CD4-positive, alpha-beta T cell (primary cell): ENCODE data around the gene BRINP3. TPM values are rescaled to one million over a fixed set of nuclear protein-coding genes. Genes with fewer than 3 reads are reported as not detected.

ENCODE experiments used
- ATAC-seq: fragments of 200-7000 bp; cut with Tn5 transposase; one replicate; pipeline ENCODE4 v1.10.0; 2022; ENCODE audit warnings: mild to moderate bottlenecking; ENCODE audit not compliant: poor library complexity
- CTCF ChIA-PET: fragments of 350-600 bp; sonication (Branson Sonifier 250); formaldehyde crosslinking; loops from one replicate; lab custom pipeline; 2021; ENCODE audit warnings: antibody characterized with exemption, inconsistent platforms; lab: Charles Lee
- POLR2A ChIA-PET: fragments of 350-600 bp; sonication (Branson Sonifier 250); formaldehyde crosslinking; loops from one replicate; lab custom pipeline; 2021; ENCODE audit warnings: antibody characterized with exemption, inconsistent platforms; lab: Charles Lee
- DNase-seq, 14 experiments: peaks; one replicate each; pipeline ENCODE4 v3.0.0-alpha.2; 2013 to 2020; ENCODE audit warnings: mixed read lengths in 2 of 14
- H3K27ac ChIP-seq, 2 donors: one replicate each; pipeline versions ENCODE4 v1.5.1 to v1.7.0; 2013; ENCODE audit warnings: low read length in 2 of 2, low read depth in 1 of 2, mild to moderate bottlenecking in 1 of 2
- H3K27me3 ChIP-seq, 2 experiments: 1 replicate in 1 of 2; 2 replicates in 1 of 2; pipeline versions ENCODE4 v1.6.1 to v1.7.0; 2013; ENCODE audit warnings: low read length in 2 of 2, control low read depth in 1 of 2, mild to moderate bottlenecking in 1 of 2, moderate library complexity in 1 of 2; ENCODE audit not compliant: insufficient read depth in 2 of 2, control insufficient read depth in 1 of 2
- H3K36me3 ChIP-seq: one replicate; pipeline ENCODE4 v1.6.1; 2013; ENCODE audit warnings: low read length, control low read depth; ENCODE audit not compliant: insufficient read depth
- H3K4me1 ChIP-seq: one replicate; pipeline ENCODE4 v1.6.1; 2013; ENCODE audit warnings: low read length, control low read depth; ENCODE audit not compliant: insufficient read depth
- H3K4me3 ChIP-seq: one replicate; pipeline ENCODE4 v1.5.1; 2013; ENCODE audit warnings: mild to moderate bottlenecking, low read length, moderate library complexity
- H3K9me3 ChIP-seq, 2 experiments: 1 replicate in 1 of 2; 2 replicates in 1 of 2; pipeline versions ENCODE4 v1.6.1 to v1.7.0; 2013; ENCODE audit warnings: low read length in 2 of 2, mild to moderate bottlenecking in 2 of 2, control low read depth in 1 of 2, moderate library complexity in 1 of 2; ENCODE audit not compliant: control insufficient read depth in 1 of 2, insufficient read depth in 1 of 2
- H3K27ac Mint-ChIP-seq: one replicate; pipeline ENCODE4 v1.8.0; 2020; ENCODE audit warnings: mixed read lengths
- H3K27me3 Mint-ChIP-seq: one replicate; pipeline ENCODE4 v1.8.0; 2021; ENCODE audit warnings: mixed read lengths
- H3K36me3 Mint-ChIP-seq: one replicate; pipeline ENCODE4 v1.8.0; 2021; ENCODE audit warnings: low read depth, mixed read lengths
- H3K4me1 Mint-ChIP-seq: one replicate; pipeline ENCODE4 v1.8.0; 2021; ENCODE audit warnings: low read depth, mixed read lengths
- H3K4me3 Mint-ChIP-seq: one replicate; pipeline ENCODE4 v1.8.0; 2020; ENCODE audit warnings: mild to moderate bottlenecking, mixed read lengths
- H3K9me3 Mint-ChIP-seq: one replicate; pipeline ENCODE4 v1.8.0; 2020; ENCODE audit warnings: mixed read lengths
- intact Hi-C, 2 experiments: fragments of 100-400 bp; cut with DNase I in 1 of 2; cut with micrococcal nuclease in 1 of 2; formaldehyde crosslinking; loops; one replicate each; pipeline versions ENCODE4 v1.15.1 to v1.9.0; 2023 to 2025; cut with DNase I, micrococcal nuclease
- total RNA-seq, 174 experiments: library from RNA in 2 of 174; stranded (reverse) in 2 of 174; gene quantifications; one replicate each; pipeline ENCODE4 v1.2.3 and lab custom pipeline; 2021 to 2026
- TF ChIP-seq, protein P1 (sequence below): fragments of 200-600 bp; IDR thresholded peaks from one replicate; pipeline ENCODE4 v1.8.0; 2022; ENCODE audit warnings: antibody characterized with exemption, mild to moderate bottlenecking

BRINP3 gene
- total RNA-seq, 2 experiments from 2014 or later, result not detected

DNA sequence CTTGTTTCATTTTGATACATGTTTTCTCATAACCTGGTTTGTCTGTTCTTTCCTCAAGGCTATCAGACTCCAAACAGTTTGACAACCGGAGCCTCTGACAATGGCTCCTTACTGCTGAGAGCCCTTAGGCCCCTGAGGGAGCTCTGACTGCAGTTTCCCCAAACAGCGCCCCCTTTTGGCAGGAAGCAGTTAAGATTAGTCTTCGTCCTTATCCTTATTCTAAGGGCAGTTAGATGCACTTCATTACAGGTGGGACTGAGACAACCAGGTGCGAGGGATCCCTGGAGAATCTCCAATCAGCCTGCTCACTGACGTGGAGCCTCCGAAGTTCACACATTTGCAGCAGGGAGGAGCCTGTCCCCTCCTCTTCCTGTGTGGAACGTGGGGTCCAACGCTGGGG, 393.1 kb downstream of the BRINP3 start:
- TF ChIP-seq, protein P1, sequence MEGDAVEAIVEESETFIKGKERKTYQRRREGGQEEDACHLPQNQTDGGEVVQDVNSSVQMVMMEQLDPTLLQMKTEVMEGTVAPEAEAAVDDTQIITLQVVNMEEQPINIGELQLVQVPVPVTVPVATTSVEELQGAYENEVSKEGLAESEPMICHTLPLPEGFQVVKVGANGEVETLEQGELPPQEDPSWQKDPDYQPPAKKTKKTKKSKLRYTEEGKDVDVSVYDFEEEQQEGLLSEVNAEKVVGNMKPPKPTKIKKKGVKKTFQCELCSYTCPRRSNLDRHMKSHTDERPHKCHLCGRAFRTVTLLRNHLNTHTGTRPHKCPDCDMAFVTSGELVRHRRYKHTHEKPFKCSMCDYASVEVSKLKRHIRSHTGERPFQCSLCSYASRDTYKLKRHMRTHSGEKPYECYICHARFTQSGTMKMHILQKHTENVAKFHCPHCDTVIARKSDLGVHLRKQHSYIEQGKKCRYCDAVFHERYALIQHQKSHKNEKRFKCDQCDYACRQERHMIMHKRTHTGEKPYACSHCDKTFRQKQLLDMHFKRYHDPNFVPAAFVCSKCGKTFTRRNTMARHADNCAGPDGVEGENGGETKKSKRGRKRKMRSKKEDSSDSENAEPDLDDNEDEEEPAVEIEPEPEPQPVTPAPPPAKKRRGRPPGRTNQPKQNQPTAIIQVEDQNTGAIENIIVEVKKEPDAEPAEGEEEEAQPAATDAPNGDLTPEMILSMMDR, result no peak
- CTCF ChIA-PET, result interaction anchor here (0.5 kb wide), 1 partner anchor 546 kb away, joined by 3 read pairs; no protein-coding TSS in a partner anchor
- intact Hi-C loops, result no loop called here
- ATAC-seq (no peak), DNase-seq (no peak)
- Mint-ChIP-seq H3K4me1 (no peaks in the 10 kb centered on the region), H3K27ac (no peak overlapping the region), H3K36me3 (no peaks in the 10 kb centered on the region), H3K27me3 (no peaks in the 10 kb centered on the region), H3K4me3 (no peak overlapping the region), H3K9me3 (no peaks in the 10 kb centered on the region)
- Histone ChIP-seq H3K36me3 (no peaks in the 10 kb centered on the region), H3K4me3 (no peak overlapping the region), H3K9me3 (peaks cover 4 to 5% of the 10 kb centered on the region in 2 experiments), H3K4me1 (no peaks in the 10 kb centered on the region), H3K27me3 (no peaks in the 10 kb centered on the region), H3K27ac (no peak overlapping the region)
- POLR2A ChIA-PET, result no interaction called here

DNA sequence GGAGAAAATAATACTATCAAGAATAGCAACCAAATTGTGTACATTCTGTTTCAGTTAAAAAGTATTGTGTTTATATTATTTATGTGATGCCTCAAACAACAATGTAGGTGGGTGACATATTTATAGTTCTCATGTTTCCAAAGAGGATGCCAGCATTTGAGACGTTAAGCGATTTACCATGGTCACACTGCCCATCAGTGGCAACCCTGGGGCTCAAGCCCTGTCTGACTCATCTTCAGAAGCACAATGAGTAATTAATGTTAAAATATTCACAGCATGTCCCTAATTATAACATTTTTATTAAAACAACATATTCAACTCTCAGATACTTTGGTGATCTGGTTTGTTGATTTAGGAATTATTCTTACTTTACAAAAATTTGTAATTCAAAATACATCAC, 409.4 kb downstream of the BRINP3 start:
- Histone ChIP-seq H3K36me3 (no peaks in the 10 kb centered on the region), H3K4me3 (no peak overlapping the region), H3K4me1 (no peaks in the 10 kb centered on the region), H3K27me3 (no peaks in the 10 kb centered on the region), H3K27ac (no peak overlapping the region), H3K9me3 (peaks cover 5% of the 10 kb centered on the region in 2 experiments)
- H3K27me3 Mint-ChIP-seq, result no peaks in the 10 kb centered on the region
- ChIA-PET CTCF (no interaction called here), POLR2A (no interaction called here)
- peaks cover 9% of the 10 kb centered on the region for H3K9me3 Mint-ChIP-seq
- no peak overlapping the region for H3K4me3 Mint-ChIP-seq
- H3K27ac Mint-ChIP-seq, result no peak overlapping the region
- H3K36me3 Mint-ChIP-seq, result no peaks in the 10 kb centered on the region
- ATAC-seq (no peak), DNase-seq (no peak)
- H3K4me1 Mint-ChIP-seq, result no peaks in the 10 kb centered on the region
- intact Hi-C loops, result no loop called here
- TF ChIP-seq, protein P1, result no peak

DNA sequence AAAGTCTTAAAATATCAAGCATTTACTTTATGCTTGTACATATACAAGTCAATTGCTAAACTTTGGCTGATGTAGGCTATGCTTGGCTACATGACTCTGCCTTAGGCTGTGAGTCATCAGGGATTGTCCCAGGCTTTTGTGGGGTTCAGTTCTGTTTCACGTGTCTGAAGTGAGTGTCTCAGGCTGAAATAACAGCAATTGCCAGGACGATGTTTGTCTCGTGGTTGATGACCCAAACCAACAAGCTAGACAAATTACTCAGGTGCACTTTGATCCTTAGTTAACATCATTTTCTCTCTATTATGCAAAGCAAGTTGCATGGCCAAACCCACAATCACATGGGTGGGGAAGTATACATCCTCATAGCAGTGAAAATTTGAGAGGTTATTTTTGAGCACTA, 410.1 kb downstream of the BRINP3 start:
- CTCF ChIA-PET, result no interaction called here

More for the DNA sequence above, 410.1 kb downstream of the BRINP3 start:
- Mint-ChIP-seq H3K4me3 (no peak overlapping the region), H3K27ac (no peak overlapping the region), H3K36me3 (no peaks in the 10 kb centered on the region), H3K4me1 (no peaks in the 10 kb centered on the region), H3K9me3 (peaks cover 9% of the 10 kb centered on the region), H3K27me3 (no peaks in the 10 kb centered on the region)
- intact Hi-C loops, result no loop called here
- Histone ChIP-seq H3K27ac (no peak overlapping the region), H3K36me3 (no peaks in the 10 kb centered on the region), H3K4me3 (no peak overlapping the region), H3K27me3 (no peaks in the 10 kb centered on the region), H3K9me3 (peaks cover 5% of the 10 kb centered on the region in 2 experiments), H3K4me1 (no peaks in the 10 kb centered on the region)
- POLR2A ChIA-PET, result no interaction called here
- no peak for DNase-seq
- TF ChIP-seq, protein P1, result no peak
- ATAC-seq, result no peak
